HG02973 (cell line): ENCODE measurements around the gene HNRNPH3.

Experiments used
- ATAC-seq: cut with Tn5 transposase; IDR thresholded peaks from one replicate; pipeline ENCODE4 v1.9.1; 2021; ENCODE audit warnings: moderate library complexity; ENCODE audit not compliant: unreplicated experiment

HNRNPH3 gene

DNA sequence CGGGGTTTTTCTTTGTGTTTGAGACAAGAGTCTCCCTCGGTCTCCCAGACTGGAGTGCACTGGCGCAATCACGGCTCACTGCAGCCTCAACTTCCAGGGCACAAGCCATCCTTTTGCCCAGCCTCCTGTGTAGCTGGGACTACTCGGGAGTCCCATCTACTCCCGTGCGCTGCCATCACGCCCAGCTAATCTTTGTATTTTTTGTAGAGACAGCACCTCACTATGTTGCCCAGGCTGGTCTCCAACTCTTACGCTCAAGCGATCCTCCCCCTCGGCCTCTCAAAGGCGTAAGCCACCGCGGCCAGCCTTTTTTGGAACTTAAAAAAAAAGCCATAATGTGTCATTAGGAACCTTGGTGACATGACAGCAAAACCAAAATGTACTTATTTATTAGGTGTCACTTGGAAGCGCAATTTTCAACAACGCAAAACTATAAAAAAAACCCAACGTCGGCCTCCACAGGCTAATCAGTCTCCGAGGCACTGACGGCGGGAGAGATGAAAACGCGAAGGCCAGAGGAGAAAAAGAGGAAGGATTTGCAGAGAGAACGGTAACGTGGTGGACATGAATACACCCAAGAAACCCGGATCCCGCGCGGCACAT, 911 bp upstream of the HNRNPH3 start:
- no peak for ATAC-seq

DNA sequence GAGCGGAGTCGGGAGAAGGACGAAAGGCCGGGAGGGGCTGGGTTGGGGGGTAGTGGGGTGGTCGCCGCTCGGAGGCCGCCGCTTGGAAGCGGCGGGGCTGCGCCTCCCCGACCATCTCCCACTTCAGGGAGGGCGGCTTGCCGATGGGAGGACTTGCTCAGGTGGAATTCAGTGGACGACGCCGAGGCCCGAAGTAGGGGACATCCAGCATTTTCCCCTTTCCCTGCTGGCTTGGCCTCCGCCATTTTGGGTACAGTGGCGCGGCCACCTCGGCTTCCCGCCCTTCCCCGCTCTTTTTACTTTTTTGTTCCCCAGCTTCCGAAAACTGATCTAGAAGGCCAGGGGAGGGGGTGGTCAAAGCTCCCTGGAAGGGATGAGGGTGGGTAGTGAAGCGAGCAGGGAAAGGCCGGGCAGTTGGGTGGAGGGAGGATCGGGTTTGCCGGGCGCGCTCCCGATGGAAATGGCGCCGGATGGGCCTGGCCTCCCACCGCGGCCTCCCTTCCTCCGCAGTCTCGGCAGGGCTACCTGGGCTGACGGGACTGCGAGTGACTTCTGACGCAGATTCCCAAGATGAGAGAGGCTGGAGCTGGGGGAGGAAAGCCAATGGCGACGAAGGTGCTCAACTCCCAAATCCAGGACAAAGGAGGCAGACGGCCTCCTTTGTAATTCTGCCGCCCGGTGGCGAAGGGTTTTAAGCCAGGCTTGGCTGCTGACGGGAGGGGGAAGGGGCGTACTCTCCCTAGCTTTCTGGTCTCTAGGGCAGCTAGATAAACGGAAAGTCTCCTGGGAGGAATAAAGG, 594 bp downstream of the HNRNPH3 start, which contains the start of gene PBLD:
PBLD (minus strand) TSS at position 670 of the 799 bp plus-strand sequence. CDS start 26,084 bp downstream, outside the sequence.
- peak; percentile 18 for ATAC-seq

DNA sequence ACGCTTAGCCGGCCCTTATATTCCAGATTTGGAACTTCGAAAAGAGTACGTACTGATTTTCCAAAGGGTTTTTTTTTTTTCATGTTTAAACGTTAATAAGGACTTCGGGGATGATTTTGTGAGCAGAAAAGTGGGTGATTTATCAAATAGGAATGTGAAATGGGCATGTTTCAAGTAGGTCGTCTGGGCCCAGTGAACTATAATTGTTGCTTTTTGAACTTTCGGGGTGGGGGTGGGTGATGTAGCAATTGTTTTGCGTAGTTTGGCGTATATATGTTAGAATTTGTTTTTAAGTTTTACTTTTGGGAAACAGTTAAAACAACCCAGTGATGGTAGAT, 1.2 kb downstream of the HNRNPH3 start:
- ATAC-seq: no peak

DNA sequence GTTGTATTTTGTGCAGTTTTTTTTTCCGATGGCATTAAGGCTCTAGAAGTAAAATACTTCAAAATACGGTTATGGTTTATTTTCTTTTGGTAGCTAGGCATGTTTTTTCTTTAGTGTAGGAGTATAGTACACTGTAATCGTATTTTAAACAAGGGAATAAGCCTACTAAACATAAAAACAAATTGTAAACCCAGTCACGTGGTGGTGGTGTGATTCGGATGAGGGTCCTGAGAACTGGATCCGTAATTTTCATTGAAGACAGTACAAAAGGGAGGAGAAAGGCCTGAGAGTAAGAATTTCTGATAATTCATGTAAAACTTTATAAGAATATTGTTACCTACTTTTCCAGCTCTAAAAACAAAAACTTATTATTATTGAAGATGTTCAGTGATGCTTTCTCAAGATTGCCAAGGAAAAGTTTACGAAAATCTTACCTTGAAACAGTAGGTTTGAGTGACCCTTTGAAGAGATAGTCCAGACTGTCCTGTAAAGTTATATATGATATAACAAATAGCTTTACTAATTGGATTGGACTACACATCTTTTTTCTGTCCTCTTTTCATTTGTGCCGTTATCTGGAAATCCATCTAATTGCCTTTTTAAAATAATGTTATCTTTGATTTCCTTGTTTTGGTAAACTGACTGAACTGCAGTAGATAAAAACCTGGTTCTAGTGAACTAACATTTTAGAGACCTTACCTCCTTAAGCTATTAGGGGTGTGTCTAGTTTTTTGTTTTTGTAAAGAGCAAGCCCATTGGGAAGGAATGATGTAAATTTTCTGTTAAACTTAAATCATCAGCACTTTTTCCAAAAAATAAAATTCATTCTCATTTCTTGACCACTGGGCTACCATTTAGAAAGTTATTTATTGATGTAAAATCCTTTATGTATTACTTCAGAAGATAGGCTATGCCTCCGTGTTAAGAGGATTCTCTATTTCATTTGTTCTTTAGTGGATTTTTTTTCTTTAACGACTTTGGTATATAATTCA, 1.9 kb downstream of the HNRNPH3 start:
- ATAC-seq: no peak

DNA sequence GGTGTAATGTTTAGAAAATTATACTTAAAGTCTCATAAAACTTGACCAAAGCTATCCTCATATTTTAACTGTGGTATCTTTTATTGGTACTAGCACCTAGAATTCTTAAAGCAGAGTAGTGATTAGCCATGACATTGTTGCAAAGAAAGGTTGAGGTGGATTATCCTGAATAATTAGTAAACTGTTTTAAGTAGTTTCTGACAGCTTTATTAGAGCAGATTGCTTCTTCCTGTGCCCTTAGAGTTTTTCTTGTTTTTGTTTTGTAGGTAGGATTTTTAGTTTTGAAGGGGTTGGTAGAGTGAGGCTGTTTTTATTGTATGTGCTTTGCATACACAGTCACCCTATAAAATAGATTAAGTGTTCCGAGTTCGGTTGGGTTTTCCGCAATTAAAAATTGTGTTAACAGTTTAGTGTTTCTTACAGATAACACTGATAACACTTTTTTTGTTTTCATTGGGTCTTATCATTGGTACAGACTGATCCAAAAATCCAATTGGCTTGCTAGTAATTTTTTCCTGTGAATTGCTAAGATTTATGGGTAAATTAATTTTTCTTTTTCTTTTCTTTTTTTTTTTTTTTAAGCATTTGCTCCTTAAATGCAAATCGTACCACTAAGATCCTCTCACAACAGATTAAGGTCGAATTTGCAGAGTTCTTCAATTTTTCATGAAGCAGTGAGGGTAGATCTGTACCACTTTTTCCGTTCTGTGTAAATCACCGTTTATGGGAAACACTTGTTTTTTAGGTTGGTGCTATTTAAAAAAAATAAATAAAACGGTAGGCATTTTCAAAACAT, 3.0 kb downstream of the HNRNPH3 start:
- no peak for ATAC-seq

DNA sequence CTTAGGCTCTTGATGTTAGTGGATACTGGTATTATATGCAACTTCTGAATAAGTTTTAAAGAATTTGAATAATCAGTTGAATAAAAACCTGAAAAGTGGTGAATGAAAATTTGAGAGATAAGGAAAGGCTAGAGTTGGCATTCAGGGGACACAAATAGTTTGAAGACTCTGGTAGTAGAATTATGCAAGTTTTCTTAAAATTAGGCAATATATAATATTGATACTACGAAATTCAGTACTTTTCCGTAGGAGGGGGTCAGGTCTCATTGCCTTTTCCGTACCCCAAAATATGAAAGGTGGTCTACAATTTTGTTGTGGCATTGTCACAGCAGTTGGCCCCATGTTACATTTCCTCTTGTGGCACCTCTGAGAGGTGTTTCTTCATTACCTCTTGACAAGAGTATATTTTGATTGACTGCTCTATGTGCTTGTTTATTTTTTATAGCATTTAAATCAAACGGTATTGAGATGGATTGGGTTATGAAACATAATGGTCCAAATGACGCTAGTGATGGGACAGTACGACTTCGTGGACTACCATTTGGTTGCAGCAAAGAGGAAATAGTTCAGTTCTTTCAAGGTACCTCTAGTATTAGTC, 5.0 kb downstream of the HNRNPH3 start:
- no peak for ATAC-seq

DNA sequence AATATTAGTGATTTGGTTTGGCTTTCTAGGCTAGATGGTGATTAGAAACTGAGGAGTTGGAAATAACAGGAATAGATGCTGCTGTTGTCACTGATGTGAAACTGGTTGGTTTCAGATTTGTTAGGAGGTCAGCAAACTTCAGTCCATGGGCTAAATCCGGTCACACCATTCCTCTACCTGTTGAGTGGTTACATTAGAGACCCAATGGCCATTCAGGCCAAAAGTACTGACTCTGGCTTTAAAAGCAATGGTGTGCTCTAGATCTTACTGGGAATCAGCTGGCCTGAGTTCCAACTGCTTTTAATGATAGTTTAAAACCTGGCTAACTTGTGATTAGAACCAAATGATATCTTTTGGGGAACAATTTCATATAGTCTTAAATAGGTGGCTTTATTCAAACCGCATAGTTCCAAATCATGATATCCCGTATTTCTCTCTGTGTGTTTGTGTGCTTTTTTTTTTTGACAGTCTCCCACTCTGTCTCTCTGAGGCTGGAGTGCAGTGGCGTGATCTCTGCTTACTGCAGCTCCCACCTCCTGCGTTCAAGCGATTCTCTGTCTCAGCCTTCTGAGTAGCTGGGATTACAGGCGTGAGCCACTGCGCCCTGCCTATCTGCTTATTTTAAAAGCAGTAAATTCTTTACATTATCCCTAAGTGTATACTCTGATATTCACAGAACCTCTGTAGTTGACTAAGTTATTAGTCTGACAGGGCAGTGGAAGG, 8.7 kb downstream of the HNRNPH3 start:
- ATAC-seq: no peak

DNA sequence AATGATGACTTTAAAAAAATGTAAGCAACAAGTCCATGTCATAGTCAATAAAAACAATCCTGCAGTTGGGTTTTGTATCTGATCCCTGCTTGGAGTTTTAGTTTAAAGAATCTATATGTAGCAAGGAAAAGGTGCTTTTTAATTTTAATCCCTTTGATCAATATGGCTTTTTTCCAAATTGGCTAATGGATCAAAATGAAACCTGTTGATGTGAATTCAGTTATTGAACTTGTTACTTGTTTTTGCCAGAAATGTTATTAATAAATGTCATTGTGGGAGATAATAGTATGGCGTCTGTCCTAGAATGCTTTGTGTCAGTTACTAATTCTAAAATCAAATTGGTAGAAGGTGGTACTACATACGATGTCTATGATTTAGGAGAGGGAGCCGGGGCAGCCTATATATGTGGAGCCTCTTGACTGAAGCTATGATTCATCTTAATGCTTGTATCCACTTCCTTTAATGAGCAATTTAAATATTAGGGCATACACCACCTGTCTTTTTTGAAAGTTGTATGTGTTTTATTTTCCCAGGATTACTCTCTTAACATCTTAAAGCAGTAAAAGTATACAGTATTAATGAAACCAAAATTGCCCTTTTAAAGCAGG, 11.1 kb downstream of the HNRNPH3 start:
- no peak for ATAC-seq

DNA sequence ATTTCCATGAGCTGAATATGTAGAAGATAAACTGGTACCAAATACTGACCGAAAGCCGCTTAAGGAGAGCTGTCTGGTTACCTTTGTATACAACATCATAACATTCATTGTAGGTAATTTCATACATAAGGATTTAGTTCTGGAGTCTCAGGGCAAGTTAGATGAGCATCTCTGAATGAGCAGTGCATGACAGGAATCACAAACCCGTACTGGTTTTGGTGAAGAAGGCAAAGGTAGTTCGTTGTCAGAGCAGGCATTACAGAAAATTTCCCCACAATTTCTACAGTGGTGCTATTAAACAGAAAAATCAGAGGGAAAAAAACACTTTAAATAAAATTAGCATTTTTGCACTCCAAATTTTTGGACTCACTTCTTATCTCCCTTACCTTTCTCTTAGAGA, 13.8 kb downstream of the HNRNPH3 start:
- no peak for ATAC-seq

DNA sequence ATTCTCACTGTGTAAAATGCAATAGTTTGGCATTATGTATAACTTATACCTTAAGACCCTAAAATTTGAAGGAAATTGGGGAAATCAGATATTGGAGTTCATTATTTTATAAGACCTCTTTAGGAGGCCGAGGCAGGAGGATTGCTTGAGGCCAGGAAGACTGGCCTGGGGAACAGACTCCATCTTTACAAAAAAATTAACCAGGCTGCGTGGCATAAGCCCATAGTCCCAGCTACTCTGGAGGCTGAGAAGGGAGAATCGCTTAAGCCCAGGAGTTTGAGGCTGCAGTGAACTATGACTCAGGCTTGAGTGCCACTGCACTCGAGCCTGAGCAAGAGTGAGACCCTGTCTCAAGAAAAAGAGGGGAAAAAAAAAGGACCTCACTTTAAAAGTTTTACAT, 14.9 kb downstream of the HNRNPH3 start:
- no peak for ATAC-seq

DNA sequence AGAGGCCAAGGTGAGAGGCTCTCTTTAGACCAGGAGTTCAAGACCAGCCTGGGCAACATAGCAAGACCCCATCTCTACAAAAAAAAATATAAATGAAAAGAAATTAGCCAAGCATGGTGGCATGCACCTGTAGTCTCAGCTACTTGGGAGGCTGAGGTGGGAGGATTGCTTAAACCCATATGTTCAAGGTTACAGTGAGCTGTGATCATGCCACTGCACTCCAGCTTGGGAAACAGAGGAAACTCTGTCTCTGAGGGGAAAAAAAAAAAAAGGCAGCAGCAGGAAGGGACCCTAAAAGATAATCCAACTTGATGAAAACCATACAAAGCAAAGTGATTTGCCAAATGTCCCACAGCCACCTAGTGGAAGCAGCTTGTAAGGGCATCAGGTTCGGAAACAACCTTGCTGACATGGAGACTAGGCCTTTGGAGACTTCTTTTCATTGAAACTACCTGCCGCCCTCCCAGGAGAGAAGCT, 16.4 kb downstream of the HNRNPH3 start:
- peak; percentile 55 for ATAC-seq

DNA sequence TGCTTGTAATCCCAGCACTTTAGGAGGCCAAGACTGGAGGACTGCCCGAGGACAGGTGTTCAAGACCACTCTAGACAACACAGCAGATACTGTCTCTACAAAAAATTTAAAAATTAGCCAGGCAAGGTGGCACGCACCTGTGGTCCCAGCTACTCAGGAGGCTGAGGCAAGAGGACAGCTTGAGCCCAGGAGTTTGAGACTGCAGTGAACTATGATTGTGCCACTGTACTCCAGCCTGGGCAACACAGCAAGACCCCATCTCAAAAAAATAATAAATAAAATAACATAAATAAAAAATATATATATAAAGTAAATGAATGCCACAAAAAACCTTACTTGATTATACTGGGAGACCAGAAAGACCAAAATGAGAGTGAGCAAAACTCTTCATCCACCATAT, 21.7 kb downstream of the HNRNPH3 start:
- no peak for ATAC-seq

DNA sequence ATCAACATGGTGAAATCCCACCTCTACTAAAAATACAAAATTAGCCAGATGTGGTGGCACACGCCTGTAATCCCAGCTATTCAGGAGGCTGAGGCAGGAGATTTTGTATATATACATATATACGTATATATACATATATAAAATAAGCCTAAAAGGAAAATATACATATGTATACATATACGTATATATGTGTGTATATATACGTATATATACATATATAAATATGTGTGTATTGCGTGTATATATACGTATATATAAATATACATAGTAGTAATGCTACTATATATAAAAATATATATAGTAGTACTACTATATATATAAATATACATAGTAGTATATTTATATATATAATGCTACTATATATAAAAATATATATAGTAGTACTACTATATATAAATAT, 27.3 kb downstream of the HNRNPH3 start:
- ATAC-seq: no peak

DNA sequence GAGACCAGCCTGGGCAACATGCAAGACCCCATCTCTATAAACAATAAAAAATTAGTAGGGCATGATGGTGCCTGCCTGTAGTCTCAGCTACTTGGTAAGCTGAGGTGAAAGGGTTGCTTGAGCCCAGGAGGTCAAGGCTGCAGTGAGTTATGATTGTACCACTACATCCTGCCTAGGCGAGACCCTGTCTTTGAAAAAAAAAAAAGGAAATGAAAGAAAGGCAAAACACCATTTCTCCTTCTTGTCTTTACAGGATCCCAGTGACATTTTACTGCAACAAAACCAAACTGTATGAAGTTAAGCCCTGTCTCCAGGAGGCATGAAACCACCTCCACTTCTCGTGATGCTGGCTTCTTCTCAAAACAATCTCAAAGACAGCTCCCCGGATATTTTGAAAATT, 30.7 kb downstream of the HNRNPH3 start:
- no peak for ATAC-seq

DNA sequence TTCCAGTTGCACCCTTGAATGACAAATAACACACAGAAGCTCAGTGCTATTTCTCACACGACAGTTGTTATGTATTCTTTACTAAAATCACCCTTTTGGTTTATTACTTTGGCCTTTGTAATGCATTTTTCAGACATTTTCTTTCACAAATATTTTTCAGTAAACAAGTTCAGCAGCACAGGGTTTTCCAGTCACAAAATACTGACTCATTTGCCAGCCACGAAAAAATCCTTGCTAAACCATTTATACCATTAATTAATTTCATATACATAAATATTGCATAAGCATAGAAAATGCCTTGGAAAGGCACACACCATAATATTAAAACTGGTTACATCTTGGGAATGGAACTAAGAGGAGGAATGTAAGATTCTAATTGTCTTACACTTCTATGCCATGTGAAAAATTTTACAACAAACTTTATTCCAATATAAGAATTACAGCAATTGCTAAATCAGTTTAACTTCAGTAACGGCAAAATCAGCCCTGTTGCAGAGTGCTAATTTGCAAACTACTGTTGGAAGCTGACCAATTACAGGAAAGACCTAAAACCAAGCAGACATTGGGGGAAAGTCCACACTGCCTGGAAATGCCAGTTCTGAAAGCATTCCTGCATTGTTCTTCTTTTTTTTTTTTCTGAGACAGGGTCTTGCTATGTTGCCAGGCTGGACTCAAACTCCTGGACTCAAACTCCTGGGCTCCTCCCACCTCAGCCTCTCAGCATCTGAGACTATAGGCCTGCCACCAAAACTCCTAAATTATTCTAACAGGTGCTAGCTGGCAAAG, 32.4 kb downstream of the HNRNPH3 start:
- ATAC-seq: no peak

DNA sequence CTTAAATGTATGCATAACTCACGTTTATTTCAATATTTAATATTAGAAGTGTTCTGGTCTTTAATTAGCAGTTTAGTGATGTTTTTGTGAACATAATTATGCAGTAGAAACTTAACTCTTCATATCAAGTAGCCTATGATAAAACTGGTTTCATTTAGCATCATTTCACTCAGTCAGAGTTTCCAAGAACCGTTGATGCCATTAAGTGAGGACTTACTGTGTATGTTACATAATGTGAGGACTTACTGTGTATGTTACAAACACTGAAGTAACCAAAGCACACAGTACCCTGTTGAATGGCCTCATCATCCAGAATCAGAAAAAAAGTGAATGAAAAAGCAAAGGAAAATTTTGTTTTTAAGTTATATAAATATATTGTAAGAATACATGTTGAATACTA, 33.7 kb downstream of the HNRNPH3 start:
- no peak for ATAC-seq

DNA sequence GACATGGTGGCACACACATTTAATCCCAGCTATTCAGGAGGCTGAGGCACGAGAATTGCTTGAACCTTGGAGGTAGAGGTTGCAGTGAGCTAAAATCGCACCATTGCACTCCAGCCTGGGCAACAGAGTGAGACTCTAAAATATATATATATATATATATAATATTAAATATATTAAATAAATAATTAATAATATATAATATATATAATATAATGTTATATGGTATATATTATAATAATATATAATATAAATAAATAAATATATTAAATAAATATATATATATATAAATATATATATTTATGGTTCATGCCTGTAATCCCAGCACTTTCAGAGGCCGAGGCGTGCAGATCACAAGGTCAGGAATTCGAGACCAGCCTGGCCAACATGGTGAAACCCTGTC, 34.7 kb downstream of the HNRNPH3 start:
- no peak for ATAC-seq

DNA sequence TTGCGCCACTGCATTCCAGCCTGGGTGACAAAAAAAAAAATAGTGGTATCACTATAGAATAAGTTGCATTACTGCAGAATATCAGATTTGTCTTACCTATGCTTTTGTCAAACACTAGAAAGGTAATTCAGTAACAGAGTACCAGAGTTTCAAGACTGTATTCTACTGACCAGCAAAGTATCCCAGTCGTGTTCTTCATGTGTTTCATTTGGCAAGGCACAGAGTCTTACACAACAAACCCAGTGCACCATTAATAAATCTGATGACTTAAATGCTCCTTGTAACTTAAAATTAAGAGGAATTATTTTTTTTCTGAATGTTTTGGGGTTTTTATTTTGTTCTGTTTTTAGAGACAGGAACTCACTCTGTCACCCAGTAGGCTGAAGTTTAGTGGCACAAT, 35.3 kb downstream of the HNRNPH3 start:
- ATAC-seq: no peak
